Endothelial cell of umbilical vein (primary cell): ENCODE measurements around the gene CLN3. TPM values are rescaled to one million over a fixed set of nuclear protein-coding genes. Genes with fewer than 3 reads are reported as not detected.
"Not testable (repeated sequence)": the region's sequence is repeated elsewhere in the genome, so short reads cannot be mapped to it uniquely, and the experiment has no call there.

Experiments used
- BruUV-seq: library from RNA; stranded (reverse); fragments of 400-500 nt; replicated peaks from 2 replicates; lab custom pipeline; 2021; lab: Mats Ljungman, UMichigan
- CTCF ChIA-PET: fragments of 300-600, 350-600 bp; sonication (Branson Sonifier 250); formaldehyde crosslinking; loops from one replicate; lab custom pipeline; 2021; ENCODE audit warnings: antibody characterized with exemption, inconsistent platforms; lab: Charles Lee
- POLR2A ChIA-PET: fragments of 300-600, 350-600 bp; sonication (Branson Sonifier 250); formaldehyde crosslinking; loops from one replicate; lab custom pipeline; 2021; ENCODE audit warnings: antibody characterized with exemption, inconsistent platforms; lab: Charles Lee
- DNase-seq: peaks from one replicate; pipeline ENCODE4 v3.0.0-alpha.2; 2011; ENCODE audit warnings: low read depth, low spot score
- FAIRE-seq: peaks from 2 replicates; lab custom pipeline; 2011; peaks lifted over from hg19 to GRCh38; lab: Jason Lieb, UNC
- H2AFZ ChIP-seq: 2 replicates; pipeline ENCODE4 v1.6.0; 2012; ENCODE audit warnings: low read depth, low read length, control low read depth, inconsistent platforms
- H3K27ac ChIP-seq: 2 replicates; pipeline ENCODE4 v1.5.1; 2011; ENCODE audit warnings: low read depth, mild to moderate bottlenecking, control low read depth, low read length, moderate library complexity; ENCODE audit not compliant: insufficient read depth
- H3K27me3 ChIP-seq, 2 experiments: 2 replicates each; pipeline versions ENCODE4 v1.6.0 to v1.6.1; 2011; ENCODE audit warnings: low read length in 2 of 2, mixed read lengths in 1 of 2; ENCODE audit not compliant: control insufficient read depth in 2 of 2, insufficient read depth in 2 of 2
- H3K36me3 ChIP-seq, 2 experiments: 2 replicates in 1 of 2; 3 replicates in 1 of 2; pipeline ENCODE4 v1.5.1; 2011; ENCODE audit warnings: low read length in 2 of 2, mild to moderate bottlenecking in 1 of 2, moderate library complexity in 1 of 2; ENCODE audit not compliant: control insufficient read depth in 2 of 2, insufficient read depth in 2 of 2; ENCODE audit errors: extremely low read depth in 1 of 2
- H3K4me1 ChIP-seq: 3 replicates; pipeline ENCODE4 v1.5.1; 2011; ENCODE audit warnings: mild to moderate bottlenecking, low read length; ENCODE audit not compliant: control insufficient read depth, insufficient read depth; ENCODE audit errors: extremely low read depth
- H3K4me2 ChIP-seq: 2 replicates; pipeline ENCODE4 v1.6.1; 2011; ENCODE audit warnings: low read length, control low read depth, mixed read lengths; ENCODE audit not compliant: insufficient read depth
- H3K4me3 ChIP-seq, 3 experiments: fragments of 200-600 bp in 1 of 3; sonication (generic), shearing (Covaris generic) in 1 of 3; replicated peaks in 1 of 3; 2 replicates each; pipeline ENCODE4 v1.5.1; 2011 to 2016; ENCODE audit warnings: control low read depth in 3 of 3, low read length in 3 of 3, mild to moderate bottlenecking in 2 of 3, inconsistent platforms in 1 of 3, low read depth in 1 of 3, moderate library complexity in 1 of 3; ENCODE audit not compliant: insufficient read depth in 1 of 3
- H3K79me2 ChIP-seq: 2 replicates; pipeline ENCODE4 v1.6.0; 2012; ENCODE audit warnings: low read length, inconsistent platforms; ENCODE audit not compliant: control insufficient read depth, insufficient read depth
- H3K9ac ChIP-seq: replicated peaks from 2 replicates; pipeline ENCODE3; 2011; ENCODE audit warnings: low read length, control low read depth; ENCODE audit not compliant: insufficient read depth; ENCODE audit errors: extremely low read depth
- H3K9me1 ChIP-seq: replicated peaks from 3 replicates; pipeline ENCODE4 v1.6.0; 2011; ENCODE audit warnings: mild to moderate bottlenecking, low read length; ENCODE audit not compliant: control insufficient read depth, insufficient read depth; ENCODE audit errors: extremely low read depth
- H3K9me3 ChIP-seq: replicated peaks from 2 replicates; pipeline ENCODE4 v1.5.1; 2012; ENCODE audit warnings: low read length, inconsistent platforms; ENCODE audit not compliant: control insufficient read depth, insufficient read depth
- H4K20me1 ChIP-seq: replicated peaks from 2 replicates; pipeline ENCODE3; 2011; ENCODE audit warnings: mild to moderate bottlenecking, low read length; ENCODE audit not compliant: control insufficient read depth, insufficient read depth; ENCODE audit errors: extremely low read depth
- CTCF ChIP-seq, 2 donors: IDR thresholded peaks; 1 replicate in 1 of 2; 2 replicates in 1 of 2; pipeline ENCODE4 v1.5.1; 2011; ENCODE audit warnings: low read length in 2 of 2, mild to moderate bottlenecking in 2 of 2, moderate library complexity in 2 of 2, control low read depth in 1 of 2, inconsistent platforms in 1 of 2, low read depth in 1 of 2; ENCODE audit not compliant: insufficient read depth in 1 of 2; ENCODE audit errors: extremely low read depth in 1 of 2
- EZH2 ChIP-seq: IDR thresholded peaks from 2 replicates; pipeline ENCODE4 v1.6.1; 2012; ENCODE audit warnings: borderline replicate concordance, low read depth, mild to moderate bottlenecking, moderate library complexity, low read length, inconsistent platforms; ENCODE audit not compliant: severe bottlenecking
- FOS ChIP-seq: IDR thresholded peaks from 2 replicates; pipeline ENCODE4 v1.6.1; 2011; ENCODE audit warnings: mild to moderate bottlenecking, low read length, moderate library complexity, borderline replicate concordance; ENCODE audit not compliant: insufficient read depth
- GATA2 ChIP-seq: IDR thresholded peaks from 2 replicates; pipeline ENCODE4 v1.7.0; 2011; ENCODE audit warnings: low read depth, mild to moderate bottlenecking, moderate library complexity, mixed read lengths, low read length; ENCODE audit not compliant: insufficient read length, insufficient read depth
- JUN ChIP-seq: IDR thresholded peaks from 2 replicates; pipeline ENCODE4 v1.6.1; 2011; ENCODE audit warnings: borderline replicate concordance, low read depth; ENCODE audit not compliant: insufficient read length, insufficient read depth
- MAX ChIP-seq: IDR thresholded peaks from 2 replicates; pipeline ENCODE4 v1.6.1; 2011; ENCODE audit not compliant: insufficient read depth, insufficient read length
- MYC ChIP-seq: IDR thresholded peaks from one replicate; pipeline ENCODE4 v1.6.1; 2011; ENCODE audit warnings: mild to moderate bottlenecking, low read depth, low read length
- POLR2A ChIP-seq: IDR thresholded peaks from 2 replicates; pipeline ENCODE4 v1.6.1; 2012; ENCODE audit warnings: low read depth, mild to moderate bottlenecking, control low read depth, low read length
- POLR2AphosphoS5 ChIP-seq: IDR thresholded peaks from 2 replicates; pipeline ENCODE4 v1.6.1; 2012; ENCODE audit warnings: low read depth, mild to moderate bottlenecking, control low read depth, low read length, moderate library complexity; ENCODE audit not compliant: insufficient read depth
- dilution Hi-C: fragments of 300-500 bp; cut with MboI; formaldehyde crosslinking; loops from one replicate; pipeline ENCODE4 v1.15.0; 2019; ENCODE audit warnings: low sequenced_read_pairs; ENCODE audit not compliant: extremely low pct_ligation_motif_present
- intact Hi-C: fragments of 100-400 bp; cut with micrococcal nuclease; formaldehyde crosslinking; loops from one replicate; pipeline ENCODE4 v1.10.0; 2022
- polyA plus RNA-seq, 4 experiments: library from polyadenylated mRNA; depleted of rRNA in 3 of 4; stranded (reverse) in 3 of 4; unstranded in 1 of 4; fragments of >200 nt; gene quantifications; 2 replicates each; pipeline versions ENCODE4 v1.2.1 to v1.2.3, GENCODE V29; 2011 to 2012; ENCODE audit warnings: missing spikeins in 1 of 4
- total RNA-seq: library from RNA; stranded (reverse); gene quantifications from 2 replicates; pipeline ENCODE4 v1.2.3, GENCODE V29; 2021

The CLN3 gene
- total and polyA plus RNA-seq, 2 donors (not counting 3 experiments of a cell fraction or from before 2014, with no cell fraction given), result 40.2 to 76.1 TPM

GRCh38 chr16:28501258-28502232, 9.7 kb upstream of the CLN3 start:
- no peaks in the 10 kb centered on the region for H3K4me1 ChIP-seq
- no peak overlapping the region for H3K27ac ChIP-seq
- no peak overlapping the region for H3K4me3 ChIP-seq
- ChIA-PET CTCF (no interaction called here), POLR2A (no interaction called here)
- no TSS peak for BruUV-seq
- FAIRE-seq, result no peak
- TF ChIP-seq EZH2 (no peak), POLR2A (no peak), POLR2AphosphoS5 (no peak), GATA2 (no peak), MAX (no peak), FOS (no peak), MYC (no peak), JUN (no peak), CTCF (IDR thresholded peaks at IDR 0.05; ENCODE audit: extremely low read depth in 1 of 2, insufficient read depth in 1 of 2, low read depth in 1 of 2, low read length in 2 of 2) (no peak)
- H3K36me3 ChIP-seq, result no peaks in the 10 kb centered on the region
- intact Hi-C loops, result no loop called here
- no peaks in the 10 kb centered on the region for H3K9me3 ChIP-seq
- no peaks in the 10 kb centered on the region for H3K79me2 ChIP-seq
- no peak overlapping the region for H3K9ac ChIP-seq
- no peak for DNase-seq
- no peaks in the 10 kb centered on the region for H3K9me1 ChIP-seq
- no peaks in the 10 kb centered on the region for H4K20me1 ChIP-seq
- no peak overlapping the region for H2AFZ ChIP-seq
- dilution Hi-C loops, result no loop called here
- no peak overlapping the region for H3K4me2 ChIP-seq
- H3K27me3 ChIP-seq, result no peaks in the 10 kb centered on the region

- H3K9me3 ChIP-seq, H3K9ac ChIP-seq, intact Hi-C loops, BruUV-seq, H3K27me3 ChIP-seq, POLR2A ChIA-PET, H3K27ac ChIP-seq, H3K4me2 ChIP-seq, H3K4me3 ChIP-seq, H3K79me2 ChIP-seq, H3K4me1 ChIP-seq, H2AFZ ChIP-seq, FAIRE-seq, dilution Hi-C loops, DNase-seq, H4K20me1 ChIP-seq, H3K9me1 ChIP-seq, H3K36me3 ChIP-seq: not testable (repeated sequence)
- CTCF ChIA-PET, result interaction anchor here (0.6 kb wide), 1 partner anchor 1216 kb away, joined by 3 read pairs; no protein-coding TSS in a partner anchor
These were observed 8.8 kb upstream of the CLN3 start for GRCh38 chr16:28500476-28501180.
